GM23338 (cell line): Measurements from ENCODE around the gene MBNL1. TPM values are rescaled to one million over a fixed set of nuclear protein-coding genes. Genes with fewer than 3 reads are reported as not detected.

Experiments used
- ATAC-seq: fragments of 200-7000 bp; cut with Tn5 transposase; 3 replicates; pipeline ENCODE4 v1.9.1; 2020
- DNase-seq: peaks from one replicate; pipeline ENCODE4 v3.0.0-alpha.2; 2015; ENCODE audit warnings: low spot score
- H2AFZ ChIP-seq: fragments of 200-600 bp; sonication (generic); 2 replicates; pipeline ENCODE4 v1.8.0; 2016; ENCODE audit warnings: antibody characterized with exemption, mild to moderate bottlenecking, moderate library complexity
- H3F3A ChIP-seq: fragments of 200-600 bp; sonication (generic); replicated peaks from 2 replicates; pipeline ENCODE4 v1.8.0; 2017; ENCODE audit warnings: antibody characterized with exemption, mixed run types, low read depth
- H3K27ac ChIP-seq: fragments of 200-600 bp; sonication (generic); 2 replicates; pipeline ENCODE4 v1.6.1; 2016; ENCODE audit warnings: low read depth
- H3K27me3 ChIP-seq: fragments of 200-600 bp; sonication (generic); 2 replicates; pipeline ENCODE4 v1.8.0; 2016; ENCODE audit warnings: mild to moderate bottlenecking, mixed run types, moderate library complexity; ENCODE audit not compliant: insufficient read depth
- H3K36me3 ChIP-seq: fragments of 200-600 bp; sonication (generic); 2 replicates; pipeline ENCODE4 v1.8.0; 2016; ENCODE audit warnings: mild to moderate bottlenecking; ENCODE audit not compliant: insufficient read depth
- H3K4me1 ChIP-seq: fragments of 200-600 bp; sonication (generic); 2 replicates; pipeline ENCODE4 v1.8.0; 2016; ENCODE audit warnings: mild to moderate bottlenecking, moderate library complexity; ENCODE audit not compliant: insufficient read depth
- H3K4me2 ChIP-seq: fragments of 200-600 bp; sonication (generic); 2 replicates; pipeline ENCODE4 v1.7.1; 2017; ENCODE audit warnings: mixed run types
- H3K4me3 ChIP-seq: fragments of 200-600 bp; sonication (generic); 2 replicates; pipeline ENCODE4 v1.6.1; 2016; ENCODE audit warnings: mixed run types
- H3K79me2 ChIP-seq: fragments of 200-600 bp; sonication (generic); replicated peaks from 2 replicates; pipeline ENCODE4 v1.8.0; 2017; ENCODE audit warnings: mild to moderate bottlenecking; ENCODE audit not compliant: insufficient read depth
- H3K9me2 ChIP-seq: fragments of 200-600 bp; sonication (generic); 2 replicates; pipeline ENCODE4 v1.8.0; 2017; ENCODE audit not compliant: insufficient read depth
- H4K20me1 ChIP-seq: fragments of 200-600 bp; sonication (generic); replicated peaks from 2 replicates; pipeline ENCODE4 v1.8.0; 2017; ENCODE audit warnings: mild to moderate bottlenecking; ENCODE audit not compliant: insufficient read depth
- H3K27ac Mint-ChIP-seq: 2 replicates; pipeline ENCODE4 v1.8.0; 2020; ENCODE audit warnings: inconsistent platforms, mild to moderate bottlenecking, moderate library complexity, mixed read lengths
- H3K27me3 Mint-ChIP-seq: 3 replicates; pipeline ENCODE4 v1.8.0; 2022; ENCODE audit warnings: low read depth, mild to moderate bottlenecking, moderate library complexity, mixed read lengths, inconsistent platforms; ENCODE audit not compliant: insufficient read depth, poor library complexity
- H3K36me3 Mint-ChIP-seq: 3 replicates; pipeline ENCODE4 v1.8.0; 2021; ENCODE audit warnings: low read depth, mild to moderate bottlenecking, inconsistent platforms, moderate library complexity, mixed read lengths
- H3K4me1 Mint-ChIP-seq: 3 replicates; pipeline ENCODE4 v1.8.0; 2020; ENCODE audit warnings: mild to moderate bottlenecking, inconsistent platforms, mixed read lengths
- H3K4me3 Mint-ChIP-seq: 3 replicates; pipeline ENCODE4 v1.8.0; 2021; ENCODE audit warnings: moderate library complexity, mild to moderate bottlenecking, inconsistent platforms, mixed read lengths
- H3K9me3 Mint-ChIP-seq: 3 replicates; pipeline ENCODE4 v1.8.0; 2020; ENCODE audit warnings: moderate library complexity, mild to moderate bottlenecking, inconsistent platforms, mixed read lengths
- CREB1 ChIP-seq: fragments of 250-450 bp; sonication (Bioruptor Pico); IDR thresholded peaks from 2 replicates; pipeline ENCODE4 v1.5.0; 2020; ENCODE audit warnings: low read depth, mild to moderate bottlenecking, moderate library complexity
- CTCF ChIP-seq, 2 experiments: fragments of 200-600 bp in 1 of 2; sonication (generic) in 1 of 2; conservative IDR thresholded peaks; 2 replicates each; pipeline versions ENCODE4 v1.5.1 to v1.6.1; 2016 to 2017; ENCODE audit warnings: antibody characterized with exemption in 2 of 2, low read depth in 2 of 2, mild to moderate bottlenecking in 2 of 2, moderate library complexity in 1 of 2
- ETS1 ChIP-seq: IDR thresholded peaks from 2 replicates; pipeline ENCODE4 v1.6.1; 2016; ENCODE audit warnings: antibody characterized with exemption
- EZH2 ChIP-seq: fragments of 200-600 bp; sonication (generic); IDR thresholded peaks from one replicate; pipeline ENCODE4 v1.8.0; 2017; ENCODE audit warnings: antibody characterized with exemption, mild to moderate bottlenecking, low read depth; ENCODE audit not compliant: unreplicated experiment
- EZH2phosphoT487 ChIP-seq: fragments of 200-600 bp; sonication (generic); IDR thresholded peaks from one replicate; pipeline ENCODE4 v1.8.1; 2018; ENCODE audit warnings: antibody characterized with exemption; ENCODE audit not compliant: unreplicated experiment
- JUNB ChIP-seq: IDR thresholded peaks from one replicate; pipeline ENCODE4 v1.6.1; 2016; ENCODE audit warnings: antibody characterized with exemption; ENCODE audit not compliant: unreplicated experiment
- NANOG ChIP-seq: IDR thresholded peaks from 2 replicates; pipeline ENCODE4 v1.6.1; 2016; ENCODE audit warnings: antibody characterized with exemption, borderline replicate concordance
- POLR2AphosphoS5 ChIP-seq: IDR thresholded peaks from 2 replicates; pipeline ENCODE4 v1.6.1; 2016; ENCODE audit warnings: antibody characterized with exemption, low read depth
- REST ChIP-seq: IDR thresholded peaks from one replicate; pipeline ENCODE4 v1.6.1; 2018; ENCODE audit warnings: antibody characterized with exemption; ENCODE audit not compliant: unreplicated experiment
- STAT1 ChIP-seq: IDR thresholded peaks from one replicate; pipeline ENCODE4 v1.6.1; 2016; ENCODE audit warnings: antibody characterized with exemption; ENCODE audit not compliant: unreplicated experiment
- ZNF114 ChIP-seq: fragments of 250-450 bp; sonication (Bioruptor Pico); IDR thresholded peaks from 2 replicates; pipeline ENCODE4 v1.5.0; 2020; ENCODE audit warnings: mild to moderate bottlenecking, moderate library complexity
- ZNF331 ChIP-seq: fragments of 250-450 bp; sonication (Bioruptor Pico); IDR thresholded peaks from 2 replicates; pipeline ENCODE4 v1.5.0; 2020; ENCODE audit warnings: low read depth, mild to moderate bottlenecking, moderate library complexity
- ZNF462 ChIP-seq: fragments of 250-450 bp; sonication (Bioruptor Pico); IDR thresholded peaks from 2 replicates; pipeline ENCODE4 v1.5.0; 2020; ENCODE audit warnings: mild to moderate bottlenecking, moderate library complexity
- polyA plus RNA-seq: library from polyadenylated mRNA; unstranded; fragments of >200 nt; fragmentation: Nextera tagmentation; extraction: Ambion mirVana; gene quantifications from 2 replicates; pipeline ENCODE4 v1.2.1, GENCODE V29; 2016
- total RNA-seq: library from RNA; depleted of rRNA; stranded (reverse); fragments of >200 nt; shearing (Covaris generic); gene quantifications from 2 replicates; pipeline ENCODE4 v1.2.3, GENCODE V29; 2014

The MBNL1 gene
- total and polyA plus RNA-seq, 2 experiments from 2014 or later: 9.4 to 23.2 TPM

GRCh38 chr3:152445212-152445611 lies 176.5 kb downstream of the MBNL1 start:
- ATAC-seq (no peak), DNase-seq (no peak)
- peaks cover 3% of the 10 kb centered on the region; the same call in 1 of the 2 replicates for H3K79me2 ChIP-seq
- no peaks in the 10 kb centered on the region for H4K20me1 ChIP-seq
- Mint-ChIP-seq H3K9me3 (no peaks in the 10 kb centered on the region), H3K36me3 (peaks cover 4% of the 10 kb centered on the region; the same call in 2 of the 3 replicates), H3K27ac (no peak overlapping the region), H3K4me3 (no peak overlapping the region), H3K27me3 (no peaks in the 10 kb centered on the region), H3K4me1 (peaks cover 15% of the 10 kb centered on the region)
- no peaks in the 10 kb centered on the region for H3K27me3 ChIP-seq
- H3K4me3 ChIP-seq: no peak overlapping the region
- no peaks in the 10 kb centered on the region for H3K36me3 ChIP-seq
- H3K4me2 ChIP-seq: no peak overlapping the region
- no peaks in the 10 kb centered on the region for H3K9me2 ChIP-seq
- no peak overlapping the region for H2AFZ ChIP-seq
- peaks cover 10% of the 10 kb centered on the region for H3K4me1 ChIP-seq
- H3K27ac ChIP-seq: no peak overlapping the region
- H3F3A ChIP-seq: no peaks in the 10 kb centered on the region
- TF ChIP-seq ZNF331 (CRISPR knock-in tag) (no peak), ZNF462 (CRISPR knock-in tag) (no peak), NANOG (no peak), CREB1 (CRISPR knock-in tag) (no peak), REST (no peak), ETS1 (no peak), JUNB (no peak), POLR2AphosphoS5 (no peak), EZH2phosphoT487 (no peak), ZNF114 (CRISPR knock-in tag) (no peak), STAT1 (no peak), EZH2 (no peak), CTCF (conservative IDR thresholded peaks at IDR 0.05; ENCODE audit: low read depth in 2 of 2) (no peak)
